Measurements from ENCODE around the gene RAB39B.

Gene RAB39B

DNA sequence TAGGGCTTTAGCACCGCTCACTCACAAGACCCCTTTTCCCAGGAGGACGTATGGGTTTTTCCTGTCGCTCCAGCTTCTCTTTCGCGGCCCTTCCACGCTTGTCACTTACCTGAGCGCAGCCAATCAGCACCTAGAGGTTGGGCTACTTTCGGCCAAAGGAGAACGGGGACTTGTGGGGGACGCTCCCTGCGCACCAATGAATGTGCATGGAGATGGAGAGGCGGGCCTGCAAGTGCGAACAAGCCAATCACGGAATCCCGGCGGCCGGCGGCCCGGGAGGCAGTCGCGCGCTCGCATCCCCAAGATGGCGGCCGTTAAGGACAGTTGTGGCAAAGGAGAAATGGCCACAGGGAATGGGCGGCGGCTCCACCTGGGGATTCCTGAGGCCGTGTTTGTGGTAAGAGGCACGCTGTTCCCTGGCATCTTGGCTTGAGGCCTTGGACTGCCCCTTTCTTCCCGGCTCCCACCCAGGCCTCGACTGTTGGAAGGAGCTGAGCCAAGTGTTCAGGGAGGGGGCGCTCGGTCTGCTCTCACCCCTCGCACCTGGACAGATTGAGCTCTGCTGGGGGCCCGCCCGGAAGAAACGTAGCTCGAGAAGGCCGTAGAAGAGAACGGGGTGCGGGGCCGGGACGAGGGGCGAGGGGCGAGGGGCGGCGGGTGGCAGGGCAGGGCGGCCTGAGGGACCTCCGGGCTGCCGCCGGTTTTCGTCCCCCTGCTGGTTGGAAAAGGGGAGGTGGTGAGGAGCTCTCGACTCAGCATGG is 47.9 kb downstream of the RAB39B start, which contains the start of gene VBP1:
TSS of gene VBP1 (plus strand) at position 282 of the 761 bp plus-strand sequence. CDS start at position 305, 23 bp downstream.
- H3K27ac ChIP-seq (ENCODE audit: low read depth in 2 of 2, low read length in 2 of 2) = peak within 1 kb of the TSS; percentile 73 to 79
- no peaks in the 10 kb centered on the region for H3K9me3 ChIP-seq (ENCODE audit: control insufficient read depth in 2 of 2, low read length in 2 of 2)
- peaks cover 2 to 3% of the 10 kb centered on the region in 2 donors for H3K4me1 ChIP-seq (ENCODE audit: control insufficient read depth in 2 of 2, insufficient read depth in 2 of 2, low read length in 2 of 2)
- H3K27me3 ChIP-seq (ENCODE audit: control insufficient read depth in 2 of 2, insufficient read depth in 2 of 2, low read length in 2 of 2) = no peaks in the 10 kb centered on the region
- peaks cover 0 to 3% of the 10 kb centered on the region in 2 donors for H3K36me3 ChIP-seq (ENCODE audit: control insufficient read depth in 2 of 2, insufficient read depth in 2 of 2, low read length in 2 of 2)
- peak within 1 kb of the TSS; percentile 56 to 69 for H3K9ac ChIP-seq (ENCODE audit: low read depth in 1 of 2, low read length in 2 of 2)
- H3K4me3 ChIP-seq (ENCODE audit: low read length in 2 of 2) = peak within 1 kb of the TSS; percentile 88 to 91

DNA sequence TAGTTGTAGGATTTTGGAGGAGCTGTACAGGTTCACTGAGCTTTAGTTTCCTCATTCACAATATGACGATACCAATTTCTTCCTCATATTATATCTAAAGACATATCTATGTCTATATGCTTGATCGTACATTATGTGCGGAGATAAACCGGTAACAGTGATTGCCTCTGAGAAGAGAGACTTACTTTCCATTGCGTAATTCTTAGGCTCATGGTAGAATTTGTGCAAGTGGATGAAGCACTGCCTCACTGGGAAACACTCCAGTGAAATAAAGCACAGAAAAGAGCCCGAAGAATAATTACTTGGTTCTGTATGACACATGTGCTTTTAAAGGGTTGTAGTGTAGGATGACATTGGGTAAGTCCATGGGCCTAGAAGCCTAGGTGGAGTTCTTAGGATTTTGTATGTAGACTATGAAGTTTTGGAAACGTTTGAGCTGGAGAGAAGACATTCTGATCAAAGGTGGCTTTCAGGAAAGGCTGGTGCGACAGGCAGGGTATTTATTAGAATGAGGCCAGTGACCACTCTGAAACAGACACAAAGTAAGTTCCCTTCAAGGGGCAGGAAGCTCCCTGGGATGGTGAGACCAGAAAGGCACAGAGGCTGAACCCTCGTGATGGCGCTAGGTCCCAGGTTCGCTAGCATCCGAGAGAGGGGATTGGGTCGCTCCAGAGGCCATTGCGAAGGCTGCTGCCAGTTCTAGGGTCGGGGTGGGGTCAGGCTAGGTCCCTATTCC is 48.7 kb downstream of the RAB39B start:
- Histone ChIP-seq H3K4me3 (ENCODE audit: low read length in 2 of 2) (peak overlapping the region; percentile 88 to 91), H3K27me3 (ENCODE audit: control insufficient read depth in 2 of 2, insufficient read depth in 2 of 2, low read length in 2 of 2) (no peaks in the 10 kb centered on the region), H3K36me3 (ENCODE audit: control insufficient read depth in 2 of 2, insufficient read depth in 2 of 2, low read length in 2 of 2) (no peaks in the 10 kb centered on the region), H3K9me3 (ENCODE audit: control insufficient read depth in 2 of 2, low read length in 2 of 2) (no peaks in the 10 kb centered on the region), H3K9ac (ENCODE audit: low read depth in 1 of 2, low read length in 2 of 2) (peak overlapping the region; percentile 56 to 57), H3K27ac (ENCODE audit: low read depth in 2 of 2, low read length in 2 of 2) (peak overlapping the region; percentile 70 to 73), H3K4me1 (ENCODE audit: control insufficient read depth in 2 of 2, insufficient read depth in 2 of 2, low read length in 2 of 2) (peaks cover 2 to 3% of the 10 kb centered on the region in 2 donors)

DNA sequence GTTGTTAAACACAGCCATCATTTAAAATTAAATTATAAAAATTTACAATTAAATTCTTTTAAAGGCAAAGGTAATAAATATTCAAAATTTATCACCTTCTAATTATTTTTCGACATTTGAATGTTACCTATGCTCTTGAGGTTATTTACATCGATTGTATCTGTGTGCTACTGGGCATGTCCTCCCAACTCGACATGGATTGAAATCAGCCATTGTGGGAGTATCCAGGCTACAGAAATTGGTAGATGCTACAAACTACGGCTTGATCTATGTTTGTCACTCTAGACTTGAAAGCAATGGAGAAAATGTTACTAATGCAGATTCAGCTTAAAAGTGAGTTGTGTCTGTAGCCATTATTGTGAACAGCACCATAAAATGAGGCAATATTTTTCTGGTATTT is 50.6 kb downstream of the RAB39B start:
- peaks cover 2 to 3% of the 10 kb centered on the region in 2 donors for H3K4me1 ChIP-seq (ENCODE audit: control insufficient read depth in 2 of 2, insufficient read depth in 2 of 2, low read length in 2 of 2)
- no peaks in the 10 kb centered on the region for H3K9me3 ChIP-seq (ENCODE audit: control insufficient read depth in 2 of 2, low read length in 2 of 2)
- H3K27me3 ChIP-seq (ENCODE audit: control insufficient read depth in 2 of 2, insufficient read depth in 2 of 2, low read length in 2 of 2) = no peaks in the 10 kb centered on the region
- no peak overlapping the region for H3K27ac ChIP-seq (ENCODE audit: low read depth in 2 of 2, low read length in 2 of 2)
- no peak overlapping the region for H3K4me3 ChIP-seq (ENCODE audit: low read length in 2 of 2)
- H3K36me3 ChIP-seq (ENCODE audit: control insufficient read depth in 2 of 2, insufficient read depth in 2 of 2, low read length in 2 of 2) = no peaks in the 10 kb centered on the region
- H3K9ac ChIP-seq (ENCODE audit: low read depth in 1 of 2, low read length in 2 of 2) = no peak overlapping the region

DNA sequence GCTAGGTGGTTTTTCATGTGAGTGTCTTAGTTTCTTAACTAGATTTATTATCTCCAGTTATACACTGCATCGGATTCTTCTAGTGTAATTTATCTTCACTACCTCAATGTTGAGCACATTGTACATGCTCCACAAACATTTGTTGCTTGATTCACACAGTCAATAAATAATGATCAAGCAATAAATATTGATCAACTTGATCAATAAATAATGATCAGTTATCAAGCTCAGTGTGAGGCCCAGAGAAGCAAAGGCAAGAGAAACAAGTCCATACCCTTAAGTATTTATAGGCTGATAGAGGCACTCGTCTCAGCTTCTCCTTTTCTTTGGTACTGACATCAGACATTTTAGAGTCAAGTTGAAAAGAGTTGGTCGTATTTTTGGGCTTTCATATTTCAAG is 53.1 kb downstream of the RAB39B start:
- Histone ChIP-seq H3K9me3 (ENCODE audit: control insufficient read depth in 2 of 2, low read length in 2 of 2) (no peaks in the 10 kb centered on the region), H3K36me3 (ENCODE audit: control insufficient read depth in 2 of 2, insufficient read depth in 2 of 2, low read length in 2 of 2) (no peaks in the 10 kb centered on the region), H3K27ac (ENCODE audit: low read depth in 2 of 2, low read length in 2 of 2) (no peak overlapping the region), H3K4me1 (ENCODE audit: control insufficient read depth in 2 of 2, insufficient read depth in 2 of 2, low read length in 2 of 2) (no peaks in the 10 kb centered on the region), H3K27me3 (ENCODE audit: control insufficient read depth in 2 of 2, insufficient read depth in 2 of 2, low read length in 2 of 2) (no peaks in the 10 kb centered on the region), H3K4me3 (ENCODE audit: low read length in 2 of 2) (no peak overlapping the region), H3K9ac (ENCODE audit: low read depth in 1 of 2, low read length in 2 of 2) (no peak overlapping the region)
